GM21360 (cell line): ENCODE measurements around the gene TMPRSS6.

Source experiments
- ATAC-seq: cut with Tn5 transposase; IDR thresholded peaks from one replicate; pipeline ENCODE4 v1.9.1; 2021; ENCODE audit warnings: mild to moderate bottlenecking, moderate library complexity; ENCODE audit not compliant: unreplicated experiment

Gene TMPRSS6

GRCh38 chr22:37017356-37017755 lies 92.2 kb downstream of the TMPRSS6 start:
- no peak for ATAC-seq

GRCh38 chr22:37016134-37016910 lies 93.2 kb downstream of the TMPRSS6 start:
- ATAC-seq, result no peak

- no peak for ATAC-seq
Measured at GRCh38 chr22:37015587-37015878, 94.0 kb downstream of the TMPRSS6 start.
